ENCODE results near the gene KRT85. TPM values are rescaled to one million over a fixed set of nuclear protein-coding genes. Genes with fewer than 3 reads are reported as not detected.

Gene KRT85
- total and polyA plus RNA-seq, 10 of the 15 experiments (the other 5 are each of a cell fraction or from before 2014, with no cell fraction given), result 0.05 to 0.18 (median 0.11) TPM; not detected in 6

- no peak for DNase-seq (ENCODE audit: low read depth, low spot score)
- Histone ChIP-seq H3K4me3 (no peak overlapping the region), H3K27ac (ENCODE audit: control insufficient read depth, insufficient read depth) (no peak overlapping the region), H3K4me2 (ENCODE audit: control insufficient read depth, insufficient read depth) (no peak overlapping the region), H3K36me3 (ENCODE audit: control insufficient read depth in 2 of 2, insufficient read depth in 2 of 2, low read length in 1 of 2) (no peaks in the 10 kb centered on the region), H3K9ac (ENCODE audit: control insufficient read depth, insufficient read depth, low read length) (no peak overlapping the region), H3K9me3 (replicated peaks; ENCODE audit: control insufficient read depth, insufficient read depth, low read length) (no peaks in the 10 kb centered on the region), H2AFZ (ENCODE audit: control insufficient read depth, low read depth, low read length) (no peak overlapping the region), H3K4me1 (ENCODE audit: control insufficient read depth, insufficient read depth, low read length) (no peaks in the 10 kb centered on the region), H3K27me3 (replicated peaks in 1 of 2; ENCODE audit: control insufficient read depth in 2 of 2, insufficient read depth in 2 of 2, low read length in 1 of 2) (no peaks in the 10 kb centered on the region; a peak in 1 of 4 replicates), H4K20me1 (ENCODE audit: control insufficient read depth, insufficient read depth) (no peaks in the 10 kb centered on the region), H3K79me2 (ENCODE audit: control insufficient read depth, insufficient read depth, low read length) (no peaks in the 10 kb centered on the region)
- SMC1A ChIA-PET (ENCODE audit: uncharacterized antibody, unreplicated experiment), result no interaction called here
- WGBS (ENCODE audit: insufficient coverage, insufficient replicate concordance, low lambda C conversion rate, missing lambda C conversion rate), result 7% methylated on average over 4 of the region's 4 CpGs
- in situ Hi-C loops (cut with MboI), result no loop called here
- TF ChIP-seq CBX3 (IDR thresholded peaks at IDR 0.05; ENCODE audit: borderline replicate concordance, low read depth) (no peak), WRNIP1 (IDR thresholded peaks at IDR 0.05; ENCODE audit: borderline replicate concordance, low read depth, low read length) (no peak), ZNF592 (IDR thresholded peaks at IDR 0.05) (no peak), SUPT20H (IDR thresholded peaks at IDR 0.05; ENCODE audit: borderline replicate concordance, control insufficient read depth, low read depth, low read length) (no peak), IKZF1 (conservative IDR thresholded peaks at IDR 0.05) (no peak), ZNF24 (IDR thresholded peaks at IDR 0.05) (no peak), USF2 (IDR thresholded peaks at IDR 0.05; ENCODE audit: borderline replicate concordance, low read depth, low read length) (no peak), MTA2 (IDR thresholded peaks at IDR 0.05; ENCODE audit: low read depth) (no peak), CHD2 (IDR thresholded peaks at IDR 0.05; ENCODE audit: borderline replicate concordance, low read depth, low read length) (no peak), BRCA1 (IDR thresholded peaks at IDR 0.05; ENCODE audit: low read depth, low read length) (no peak), TBL1XR1 (IDR thresholded peaks at IDR 0.05; ENCODE audit: low read depth, low read length) (no peak)
- FAIRE-seq, result no peak
- CTCF ChIA-PET, result interaction anchor here (1.4 kb wide), 1 partner anchor 28 kb away, joined by 4 read pairs; no protein-coding TSS in a partner anchor
- no TSS peak for BruUV-seq (replicated peaks)
- intact Hi-C loops (cut with micrococcal nuclease; ENCODE audit: unreplicated experiment), result no loop called here
- RAD21 ChIA-PET (ENCODE audit: unreplicated experiment), result no interaction called here
- POLR2A ChIA-PET, result no interaction called here
- ATAC-seq, result no peak
Measured at GRCh38 chr12:52401926-52402325, 34.6 kb upstream of the KRT85 start.
